Endodermal cell (in vitro differentiated cells): Measurements from ENCODE around the gene ASPSCR1. TPM values are rescaled to one million over a fixed set of nuclear protein-coding genes. Genes with fewer than 3 reads are reported as not detected.

ENCODE experiments used
- DNase-seq: peaks from one replicate; pipeline ENCODE4 v3.0.0-alpha.2; 2017
- H3K27ac ChIP-seq: 2 replicates; pipeline ENCODE4 v1.5.1; 2013; ENCODE audit warnings: mild to moderate bottlenecking, low read depth, low read length, moderate library complexity
- H3K27me3 ChIP-seq: 2 replicates; pipeline ENCODE4 v1.6.1; 2013; ENCODE audit warnings: mild to moderate bottlenecking, low read length, moderate library complexity; ENCODE audit not compliant: insufficient read depth, control insufficient read depth, poor library complexity, severe bottlenecking
- H3K36me3 ChIP-seq: 2 replicates; pipeline ENCODE4 v1.7.0; 2013; ENCODE audit warnings: mild to moderate bottlenecking, low read length, moderate library complexity; ENCODE audit not compliant: control insufficient read depth, insufficient read depth
- H3K4me1 ChIP-seq: one replicate; pipeline ENCODE4 v1.7.0; 2013; ENCODE audit warnings: low read length; ENCODE audit not compliant: control insufficient read depth, insufficient read depth
- H3K4me3 ChIP-seq: 2 replicates; pipeline ENCODE4 v1.5.1; 2013; ENCODE audit warnings: mild to moderate bottlenecking, low read length, moderate library complexity
- H3K9ac ChIP-seq: 2 replicates; pipeline ENCODE4 v1.6.1; 2013; ENCODE audit warnings: mild to moderate bottlenecking, low read length, moderate library complexity; ENCODE audit not compliant: poor library complexity, severe bottlenecking; ENCODE audit errors: extremely low read depth
- H3K9me3 ChIP-seq: 2 replicates; pipeline ENCODE4 v1.6.1; 2013; ENCODE audit warnings: mild to moderate bottlenecking, low read length, moderate library complexity; ENCODE audit not compliant: control insufficient read depth
- H3K27ac Mint-ChIP-seq: 2 replicates; pipeline ENCODE4 v1.8.0; 2020; ENCODE audit warnings: mixed read lengths
- H3K27me3 Mint-ChIP-seq: 2 replicates; pipeline ENCODE4 v1.8.0; 2021; ENCODE audit warnings: mild to moderate bottlenecking, mixed read lengths; ENCODE audit not compliant: insufficient read depth
- H3K36me3 Mint-ChIP-seq: 2 replicates; pipeline ENCODE4 v1.8.0; 2020; ENCODE audit warnings: low read depth, mixed read lengths
- H3K4me1 Mint-ChIP-seq: 2 replicates; pipeline ENCODE4 v1.8.0; 2020; ENCODE audit warnings: mixed read lengths
- H3K4me3 Mint-ChIP-seq: 2 replicates; pipeline ENCODE4 v1.8.0; 2020; ENCODE audit warnings: mild to moderate bottlenecking, moderate library complexity, mixed read lengths
- H3K9me3 Mint-ChIP-seq: 2 replicates; pipeline ENCODE4 v1.8.0; 2020; ENCODE audit warnings: mild to moderate bottlenecking, mixed read lengths
- WGBS, 2 experiments: methylation state at CpG; one replicate each; pipeline versions ENCODE4 v1.1.5 to v1.1.7; 2013; ENCODE audit warnings: missing lambda C conversion rate in 2 of 2, mixed read lengths in 1 of 2; ENCODE audit not compliant: insufficient coverage in 1 of 2, insufficient read length in 1 of 2; 5-methylcytosine and 5-hydroxymethylcytosine counted together
- total RNA-seq, 2 donors: library from RNA; stranded (reverse); fragmentation: NEBNext Ultra II Directional in 1 of 2; extraction: Animal tissue kit (Norgen Biotek cat#: 25700) in 1 of 2; gene quantifications; 2 replicates in 1 of 2; 3 replicates in 1 of 2; pipeline ENCODE4 v1.2.1, GENCODE V29; 2021
- TF ChIP-seq, protein P1 (sequence below): fragments of 200-600 bp; sonication (generic); conservative IDR thresholded peaks from 2 replicates; pipeline ENCODE4 v1.5.0; 2021; ENCODE audit warnings: antibody characterized with exemption, mild to moderate bottlenecking

Gene ASPSCR1
- total RNA-seq, 2 donors from 2014 or later: 50.8 to 65.4 TPM

DNA sequence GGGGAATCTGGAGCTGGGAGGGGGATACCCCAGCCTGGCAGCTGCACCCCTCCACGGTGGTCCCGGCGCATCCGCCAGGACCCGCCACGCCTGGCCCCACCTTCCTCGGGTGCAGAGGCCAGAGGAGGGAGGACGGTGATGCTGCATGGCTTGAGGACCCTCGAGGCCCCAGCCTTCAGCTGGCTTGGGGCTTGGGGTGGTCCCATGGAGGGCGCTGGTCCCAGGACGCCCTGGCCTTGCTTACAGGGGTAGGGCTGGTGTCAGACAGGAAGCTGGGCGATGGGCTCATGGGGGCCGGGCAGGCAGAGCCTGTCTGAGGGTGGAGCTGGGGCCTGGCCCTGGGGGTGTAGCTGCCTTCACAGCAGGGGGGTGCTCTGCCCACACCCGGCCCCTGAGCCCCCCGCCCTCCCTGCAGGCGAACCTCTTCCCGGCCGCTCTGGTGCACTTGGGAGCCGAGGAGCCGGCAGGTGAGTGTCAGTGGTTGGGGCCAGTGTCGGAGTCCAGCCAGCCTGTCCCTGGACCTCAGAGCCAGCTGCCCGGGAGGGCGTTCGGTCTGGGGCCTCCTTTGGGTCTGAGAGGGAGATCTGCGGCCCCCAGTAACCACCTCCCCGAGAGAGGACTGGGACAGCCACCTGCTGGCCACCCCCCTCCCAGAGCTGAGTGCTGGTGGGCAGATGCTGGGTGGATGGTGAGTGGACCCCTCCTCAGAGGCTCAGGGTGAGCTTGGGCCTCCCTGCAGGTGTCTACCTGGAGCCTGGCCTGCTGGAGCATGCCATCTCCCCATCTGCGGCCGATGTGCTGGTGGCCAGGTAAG, 38.8 kb downstream of the ASPSCR1 start:
- H3K9me3 Mint-ChIP-seq: no peaks in the 10 kb centered on the region
- DNase-seq: no peak
- Histone ChIP-seq H3K27me3 (no peaks in the 10 kb centered on the region), H3K4me3 (no peak overlapping the region), H3K4me1 (no peaks in the 10 kb centered on the region), H3K9ac (no peak overlapping the region), H3K27ac (peak overlapping the region; percentile 24), H3K36me3 (peaks cover 7% of the 10 kb centered on the region), H3K9me3 (no peaks in the 10 kb centered on the region)
- WGBS, 2 experiments: 94% methylated on average over 8 to 28 of the region's 28 CpGs
- H3K4me3 Mint-ChIP-seq: no peak overlapping the region
- H3K27ac Mint-ChIP-seq: no peak overlapping the region
- TF ChIP-seq, protein P1, sequence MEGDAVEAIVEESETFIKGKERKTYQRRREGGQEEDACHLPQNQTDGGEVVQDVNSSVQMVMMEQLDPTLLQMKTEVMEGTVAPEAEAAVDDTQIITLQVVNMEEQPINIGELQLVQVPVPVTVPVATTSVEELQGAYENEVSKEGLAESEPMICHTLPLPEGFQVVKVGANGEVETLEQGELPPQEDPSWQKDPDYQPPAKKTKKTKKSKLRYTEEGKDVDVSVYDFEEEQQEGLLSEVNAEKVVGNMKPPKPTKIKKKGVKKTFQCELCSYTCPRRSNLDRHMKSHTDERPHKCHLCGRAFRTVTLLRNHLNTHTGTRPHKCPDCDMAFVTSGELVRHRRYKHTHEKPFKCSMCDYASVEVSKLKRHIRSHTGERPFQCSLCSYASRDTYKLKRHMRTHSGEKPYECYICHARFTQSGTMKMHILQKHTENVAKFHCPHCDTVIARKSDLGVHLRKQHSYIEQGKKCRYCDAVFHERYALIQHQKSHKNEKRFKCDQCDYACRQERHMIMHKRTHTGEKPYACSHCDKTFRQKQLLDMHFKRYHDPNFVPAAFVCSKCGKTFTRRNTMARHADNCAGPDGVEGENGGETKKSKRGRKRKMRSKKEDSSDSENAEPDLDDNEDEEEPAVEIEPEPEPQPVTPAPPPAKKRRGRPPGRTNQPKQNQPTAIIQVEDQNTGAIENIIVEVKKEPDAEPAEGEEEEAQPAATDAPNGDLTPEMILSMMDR: no peak
- peaks cover 8% of the 10 kb centered on the region for H3K36me3 Mint-ChIP-seq
- H3K27me3 Mint-ChIP-seq: no peaks in the 10 kb centered on the region
- no peaks in the 10 kb centered on the region for H3K4me1 Mint-ChIP-seq

DNA sequence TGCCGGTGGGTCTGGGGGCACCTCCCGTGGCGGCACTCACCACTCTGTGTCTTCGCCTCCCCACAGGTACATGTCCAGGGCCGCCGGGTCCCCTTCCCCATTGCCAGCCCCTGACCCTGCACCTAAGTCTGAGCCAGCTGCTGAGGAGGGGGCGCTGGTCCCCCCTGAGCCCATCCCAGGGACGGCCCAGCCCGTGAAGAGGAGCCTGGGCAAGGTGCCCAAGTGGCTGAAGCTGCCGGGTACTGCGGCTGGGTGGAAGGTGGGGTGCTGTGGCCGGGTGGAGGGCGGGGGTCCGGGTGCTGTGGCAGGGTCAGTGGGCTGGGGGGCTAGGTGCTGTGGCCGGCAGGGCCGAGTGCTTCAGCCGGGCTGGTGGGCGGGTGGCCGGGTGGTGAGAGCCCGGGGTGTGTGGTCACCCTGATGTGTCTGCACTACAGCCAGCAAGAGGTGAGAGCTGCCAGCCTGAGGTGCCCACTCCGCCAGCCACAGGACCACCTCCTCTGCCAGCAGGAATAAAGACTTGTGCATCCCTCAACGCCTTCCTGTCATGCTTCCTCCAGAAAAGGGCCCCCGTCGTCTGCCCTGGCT, 39.5 kb downstream of the ASPSCR1 start:
- peaks cover 5% of the 10 kb centered on the region for H3K4me1 Mint-ChIP-seq
- peaks cover 8% of the 10 kb centered on the region for H3K36me3 Mint-ChIP-seq
- Histone ChIP-seq H3K9ac (no peak overlapping the region), H3K4me3 (no peak overlapping the region), H3K9me3 (no peaks in the 10 kb centered on the region), H3K27ac (no peak overlapping the region), H3K27me3 (no peaks in the 10 kb centered on the region), H3K36me3 (peaks cover 7% of the 10 kb centered on the region), H3K4me1 (no peaks in the 10 kb centered on the region)
- TF ChIP-seq, protein P1: no peak
- no peak overlapping the region for H3K27ac Mint-ChIP-seq
- no peak overlapping the region for H3K4me3 Mint-ChIP-seq
- DNase-seq: no peak
- WGBS, 2 experiments: 93% methylated on average over 17 to 24 of the region's 24 CpGs
- no peaks in the 10 kb centered on the region for H3K27me3 Mint-ChIP-seq
- H3K9me3 Mint-ChIP-seq: no peaks in the 10 kb centered on the region

DNA sequence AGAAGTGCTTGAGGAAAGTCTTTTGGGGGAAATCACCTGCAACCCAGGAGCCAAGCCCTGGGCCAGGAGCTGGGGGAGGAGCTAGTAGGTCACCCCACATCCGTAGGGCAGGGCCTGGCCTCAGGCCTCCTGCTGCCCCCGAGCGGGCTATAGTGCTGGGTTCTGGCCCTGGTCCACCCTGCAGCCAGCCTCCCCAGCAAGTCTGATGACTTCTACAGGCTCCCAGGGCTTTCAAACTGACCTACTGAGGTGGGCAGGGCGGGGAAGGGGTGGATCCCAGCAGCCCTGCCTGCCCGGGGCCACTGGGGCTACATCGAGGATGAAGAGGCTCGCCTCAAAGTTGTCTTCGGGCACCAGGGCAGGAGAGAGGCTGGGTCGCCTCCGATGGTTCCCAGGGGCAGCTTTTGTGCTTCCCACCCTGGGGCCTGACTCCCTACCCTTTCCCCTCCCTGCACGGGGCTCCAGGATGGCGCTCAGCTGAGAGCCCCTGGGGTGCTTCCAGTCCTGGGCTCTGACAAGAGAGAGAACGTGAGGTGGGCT, 40.3 kb downstream of the ASPSCR1 start:
- H3K27ac ChIP-seq: no peak overlapping the region

More for the DNA sequence above, 40.3 kb downstream of the ASPSCR1 start:
- H3K4me1 ChIP-seq: no peaks in the 10 kb centered on the region
- WGBS, 2 experiments: 86 to 89% methylated on average over 5 to 13 of the region's 13 CpGs
- no peak overlapping the region for H3K4me3 Mint-ChIP-seq
- peaks cover 5% of the 10 kb centered on the region for H3K4me1 Mint-ChIP-seq
- H3K36me3 Mint-ChIP-seq: peaks cover 8% of the 10 kb centered on the region
- H3K9me3 ChIP-seq: no peaks in the 10 kb centered on the region
- no peaks in the 10 kb centered on the region for H3K27me3 Mint-ChIP-seq
- no peak overlapping the region for H3K27ac Mint-ChIP-seq
- H3K9me3 Mint-ChIP-seq: no peaks in the 10 kb centered on the region
- H3K36me3 ChIP-seq: peaks cover 7% of the 10 kb centered on the region
- H3K9ac ChIP-seq: no peak overlapping the region
- no peaks in the 10 kb centered on the region for H3K27me3 ChIP-seq
- H3K4me3 ChIP-seq: no peak overlapping the region
- DNase-seq: no peak
- TF ChIP-seq, protein P1: no peak
